ENCODE measurements around the gene IQCM. TPM values are rescaled to one million over a fixed set of nuclear protein-coding genes. Genes with fewer than 3 reads are reported as not detected.

Gene IQCM
- total and polyA plus RNA-seq, 2 donors (not counting 3 experiments of a cell fraction or from before 2014, with no cell fraction given), result not detected

DNA sequence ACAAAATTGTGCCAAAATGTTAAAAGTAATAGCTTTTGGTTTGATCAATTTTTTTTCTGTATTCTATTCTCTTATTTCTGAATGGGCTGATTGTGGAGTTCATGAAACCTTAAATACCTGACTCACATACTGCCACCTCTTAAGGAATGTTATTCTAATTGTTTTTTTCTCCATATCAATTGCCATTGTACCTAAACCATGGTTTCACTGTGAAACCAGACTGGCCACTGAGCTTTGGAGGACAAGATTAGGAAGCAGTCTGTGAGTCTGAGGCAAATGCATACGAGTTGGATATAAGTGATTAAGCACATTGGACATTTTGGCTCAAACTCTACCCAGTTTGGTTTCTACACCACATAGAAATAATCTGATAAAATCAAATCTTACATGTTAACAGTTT lies 184.0 kb downstream of the IQCM start:
- Histone ChIP-seq H3K27me3 (ENCODE audit: control insufficient read depth in 2 of 2, insufficient read depth in 2 of 2, low read length in 2 of 2) (no peaks in the 10 kb centered on the region), H3K36me3 (ENCODE audit: control insufficient read depth in 2 of 2, extremely low read depth in 1 of 2, insufficient read depth in 2 of 2, low read length in 2 of 2) (no peaks in the 10 kb centered on the region), H3K79me2 (ENCODE audit: control insufficient read depth, insufficient read depth, low read length) (no peaks in the 10 kb centered on the region), H2AFZ (ENCODE audit: low read depth, low read length) (no peak overlapping the region), H3K9me1 (replicated peaks; ENCODE audit: control insufficient read depth, extremely low read depth, insufficient read depth, low read length) (no peaks in the 10 kb centered on the region), H3K27ac (ENCODE audit: insufficient read depth, low read depth, low read length) (no peak overlapping the region), H3K9ac (replicated peaks; ENCODE audit: extremely low read depth, insufficient read depth, low read length) (no peak overlapping the region), H3K4me2 (ENCODE audit: insufficient read depth, low read length) (no peak overlapping the region), H3K4me3 (replicated peaks in 1 of 3; ENCODE audit: insufficient read depth in 1 of 3, low read depth in 1 of 3, low read length in 3 of 3) (no peak overlapping the region), H3K9me3 (replicated peaks; ENCODE audit: control insufficient read depth, insufficient read depth, low read length) (no peaks in the 10 kb centered on the region), H3K4me1 (ENCODE audit: control insufficient read depth, extremely low read depth, insufficient read depth, low read length) (no peaks in the 10 kb centered on the region), H4K20me1 (replicated peaks; ENCODE audit: control insufficient read depth, extremely low read depth, insufficient read depth, low read length) (no peaks in the 10 kb centered on the region)
- dilution Hi-C loops (cut with MboI; ENCODE audit: extremely low pct_ligation_motif_present, low sequenced_read_pairs), result no loop called here
- POLR2A ChIA-PET, result no interaction called here
- no TSS peak for BruUV-seq (replicated peaks)
- intact Hi-C loops (cut with micrococcal nuclease), result no loop called here
- no peak for FAIRE-seq
- CTCF ChIA-PET, result no interaction called here
- no peak for DNase-seq (ENCODE audit: low read depth, low spot score)
- no peak for TF ChIP-seq FOS (IDR thresholded peaks at IDR 0.05; ENCODE audit: borderline replicate concordance, insufficient read depth, low read length)
- TF ChIP-seq, protein P1, sequence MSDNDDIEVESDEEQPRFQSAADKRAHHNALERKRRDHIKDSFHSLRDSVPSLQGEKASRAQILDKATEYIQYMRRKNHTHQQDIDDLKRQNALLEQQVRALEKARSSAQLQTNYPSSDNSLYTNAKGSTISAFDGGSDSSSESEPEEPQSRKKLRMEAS (IDR thresholded peaks at IDR 0.05; ENCODE audit: insufficient read depth, insufficient read length), result no peak
- TF ChIP-seq POLR2A (IDR thresholded peaks at IDR 0.05; ENCODE audit: low read depth, low read length), result no peak
- no peak for TF ChIP-seq EZH2 (IDR thresholded peaks at IDR 0.05; ENCODE audit: borderline replicate concordance, low read depth, low read length, severe bottlenecking)
- TF ChIP-seq POLR2AphosphoS5 (IDR thresholded peaks at IDR 0.05; ENCODE audit: insufficient read depth, low read depth, low read length), result no peak
- TF ChIP-seq GATA2 (IDR thresholded peaks at IDR 0.05; ENCODE audit: insufficient read depth, insufficient read length, low read depth, low read length), result no peak
- no peak for TF ChIP-seq CTCF (IDR thresholded peaks at IDR 0.05; ENCODE audit: extremely low read depth in 1 of 2, insufficient read depth in 1 of 2, low read depth in 1 of 2, low read length in 2 of 2)
- TF ChIP-seq JUN (IDR thresholded peaks at IDR 0.05; ENCODE audit: borderline replicate concordance, insufficient read depth, insufficient read length, low read depth), result no peak
- no peak for TF ChIP-seq MYC (IDR thresholded peaks at IDR 0.05; ENCODE audit: low read depth, low read length)
